Activated gamma-delta T cell treated with Interleukin-2 at 50 U/mL for 16 hours (primary cell): ENCODE measurements around the gene DCAF4L1.

Source experiments
- DNase-seq: peaks from one replicate; pipeline ENCODE4 v3.0.0-alpha.2; 2020

Gene DCAF4L1

DNA sequence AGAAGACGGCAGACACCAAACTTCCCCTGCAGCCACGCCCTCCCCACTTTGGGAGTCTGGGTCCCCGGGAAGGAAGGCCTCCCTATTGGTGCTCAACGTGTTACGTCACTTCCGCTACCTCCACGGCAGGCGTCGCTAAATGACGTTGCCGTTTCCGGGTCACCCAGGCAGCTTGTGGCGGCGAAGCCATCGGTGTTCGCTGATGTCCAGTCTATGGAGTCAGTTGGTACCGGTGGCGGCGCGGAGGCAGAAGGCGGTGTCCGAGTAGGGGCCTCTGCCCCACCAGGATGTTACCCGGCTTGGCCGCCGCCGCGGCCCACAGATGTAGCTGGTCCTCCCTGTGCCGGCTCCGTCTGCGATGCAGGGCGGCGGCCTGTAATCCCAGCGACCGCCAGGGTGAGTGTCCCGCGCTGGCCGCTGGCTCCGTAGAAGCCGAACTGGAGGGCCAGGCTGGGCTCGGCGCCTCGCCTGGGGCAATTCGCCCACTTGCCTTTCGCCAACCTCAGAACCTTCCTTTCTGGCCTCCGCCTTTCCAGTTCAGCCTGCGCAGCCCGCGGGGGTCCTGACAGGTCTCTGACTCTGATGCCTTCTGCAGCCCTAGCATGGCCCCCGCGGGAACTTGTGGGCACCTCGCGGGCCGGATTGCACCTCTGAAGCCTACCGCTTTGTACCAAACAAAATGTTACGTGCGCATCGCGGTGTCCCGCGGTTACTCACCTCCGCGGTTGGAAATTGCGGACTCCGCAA lies 9.0 kb downstream of the DCAF4L1 start, which contains the start of gene SLC30A9:
TSS of gene SLC30A9 (plus strand) at position 166 of the 747 bp plus-strand sequence. CDS start at position 288, 122 bp downstream.
- peak; percentile 89 for DNase-seq

DNA sequence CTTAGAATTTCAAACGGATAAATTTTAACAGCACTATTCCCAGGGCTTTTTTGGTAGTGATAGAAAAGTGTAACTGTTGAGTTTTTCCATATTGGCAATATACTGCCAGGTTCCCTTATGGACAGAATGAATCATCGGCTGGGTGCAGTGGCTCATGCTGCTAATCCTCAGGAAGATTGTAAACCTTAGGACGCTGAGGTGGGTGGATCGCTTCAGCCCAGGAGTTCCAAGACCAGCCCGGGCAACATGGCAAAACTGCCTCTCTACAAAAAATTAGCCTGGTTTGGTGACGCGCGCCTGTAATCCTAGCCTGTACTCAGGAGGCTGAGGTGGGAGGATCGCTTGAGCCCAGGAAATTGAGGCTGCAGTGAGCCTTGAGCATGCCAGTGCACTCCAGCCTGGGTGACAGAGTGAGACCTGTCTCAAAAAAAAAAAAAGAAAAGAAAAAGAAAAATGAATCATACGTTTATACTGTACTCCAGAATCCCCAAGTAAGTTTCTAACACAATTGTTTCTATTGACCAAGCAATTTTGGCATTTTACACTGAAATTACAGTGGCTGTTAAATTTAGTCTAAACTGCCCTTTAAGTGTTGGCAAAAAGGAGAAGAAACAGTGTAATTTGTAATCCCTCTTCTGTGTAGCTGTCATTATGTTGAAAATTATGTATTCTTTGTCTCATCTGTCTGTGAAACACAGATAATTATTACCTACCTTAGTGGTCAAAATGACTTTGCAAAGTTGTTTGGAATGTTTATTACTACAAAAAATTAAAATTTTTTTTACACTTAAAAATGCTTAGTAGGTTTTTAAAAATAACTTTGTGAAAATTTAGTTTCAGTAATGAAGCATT lies 10.6 kb downstream of the DCAF4L1 start:
- DNase-seq = no peak

DNA sequence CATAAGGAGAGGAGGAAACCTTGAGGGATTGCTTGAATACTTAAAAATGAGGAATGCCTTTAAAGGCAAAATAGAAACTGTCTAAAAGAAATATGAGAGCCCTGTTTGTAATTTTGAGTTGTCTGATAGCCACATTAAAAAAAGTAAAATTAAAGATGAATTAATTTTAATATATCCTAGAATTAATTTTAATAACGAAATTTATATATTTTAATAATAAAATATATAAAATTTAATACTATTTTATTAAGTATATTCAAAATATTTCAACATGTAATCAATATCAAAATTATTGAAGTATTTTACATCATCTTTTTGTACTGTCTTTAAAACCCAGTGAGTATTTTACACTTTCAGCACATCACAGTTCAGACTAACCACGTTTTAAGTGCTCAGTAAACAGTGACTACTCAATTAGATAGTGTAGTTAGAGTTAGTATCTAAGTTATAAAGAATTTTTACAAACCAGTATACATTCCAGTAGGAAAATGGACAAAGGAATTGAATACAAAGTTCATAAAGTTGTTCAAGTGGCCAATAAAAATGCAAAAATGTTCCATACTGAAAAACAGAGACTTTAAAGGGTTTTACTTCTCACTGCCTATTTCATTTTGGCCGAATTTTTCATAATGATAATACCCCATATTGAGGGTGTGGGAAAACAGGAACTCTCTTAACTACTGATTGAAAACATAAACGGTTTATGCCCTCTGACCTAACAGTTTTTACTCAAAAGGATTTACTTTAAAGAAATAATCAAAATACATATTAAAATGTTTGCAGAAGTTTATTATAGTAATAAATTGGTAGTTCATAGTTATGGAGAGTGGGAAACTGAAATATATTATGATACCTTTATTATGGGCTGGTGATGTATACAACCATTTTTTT lies 11.7 kb downstream of the DCAF4L1 start:
- DNase-seq = no peak

DNA sequence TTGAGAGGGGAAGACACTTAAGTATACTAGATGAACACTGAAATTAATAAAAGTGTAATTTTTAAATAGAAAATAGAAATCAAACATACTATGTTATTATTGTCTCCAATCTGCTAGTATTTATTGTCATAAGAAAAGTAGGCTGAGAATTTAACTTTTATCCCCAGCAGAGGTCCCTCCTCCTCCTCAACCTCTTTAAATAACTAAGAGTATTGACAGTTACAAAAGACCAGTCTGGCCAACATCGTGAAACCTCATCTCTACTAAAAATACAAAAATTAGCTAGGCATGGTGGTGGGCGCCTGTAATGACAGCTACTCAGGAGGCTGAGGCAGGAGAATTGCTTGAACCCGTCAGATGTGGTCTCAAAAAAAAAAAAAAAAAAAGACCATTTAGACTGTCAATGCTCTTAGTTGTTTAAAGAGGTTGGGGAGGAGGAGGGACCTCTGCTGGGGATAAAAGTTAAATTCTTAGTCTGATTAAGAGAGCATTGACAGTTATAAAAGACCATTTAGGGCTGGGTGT lies 13.0 kb downstream of the DCAF4L1 start:
- no peak for DNase-seq

DNA sequence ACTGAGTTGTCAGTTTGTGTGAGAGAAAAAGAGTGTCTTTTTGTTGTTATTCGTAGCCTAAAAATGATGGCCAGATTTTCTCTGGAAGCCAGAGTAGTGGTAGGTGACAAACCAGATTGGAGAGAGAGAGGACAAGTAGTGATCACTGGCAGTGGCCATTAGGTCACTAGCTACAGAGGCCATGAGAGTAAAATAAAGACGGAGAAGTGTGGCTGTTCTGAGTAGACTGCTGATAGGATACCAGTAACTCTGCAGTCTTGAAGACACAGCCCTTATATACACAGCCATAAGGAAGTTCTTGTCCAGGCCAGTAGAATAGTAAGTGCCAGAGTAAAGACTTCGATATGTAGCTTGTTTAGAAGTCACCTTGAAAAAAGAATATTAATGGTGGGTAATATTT lies 16.5 kb downstream of the DCAF4L1 start:
- no peak for DNase-seq

DNA sequence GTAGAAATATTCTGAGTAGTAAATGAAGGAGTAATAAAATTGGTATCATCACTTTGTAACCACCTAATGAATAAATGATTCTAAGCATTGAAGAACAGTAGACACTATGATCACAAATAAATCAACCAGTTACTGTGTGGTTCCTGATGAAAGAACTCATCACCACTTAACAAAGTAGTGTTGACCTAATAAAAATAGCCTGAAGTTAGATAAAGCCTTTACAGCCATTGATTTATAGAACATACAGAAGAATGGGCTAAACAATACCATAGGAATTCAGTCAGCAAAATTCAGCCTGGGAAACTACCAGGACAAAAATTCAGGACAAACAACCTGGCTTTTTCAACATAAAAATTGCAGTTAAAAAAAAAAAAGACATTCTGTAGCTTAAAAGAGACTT lies 17.8 kb downstream of the DCAF4L1 start:
- no peak for DNase-seq

DNA sequence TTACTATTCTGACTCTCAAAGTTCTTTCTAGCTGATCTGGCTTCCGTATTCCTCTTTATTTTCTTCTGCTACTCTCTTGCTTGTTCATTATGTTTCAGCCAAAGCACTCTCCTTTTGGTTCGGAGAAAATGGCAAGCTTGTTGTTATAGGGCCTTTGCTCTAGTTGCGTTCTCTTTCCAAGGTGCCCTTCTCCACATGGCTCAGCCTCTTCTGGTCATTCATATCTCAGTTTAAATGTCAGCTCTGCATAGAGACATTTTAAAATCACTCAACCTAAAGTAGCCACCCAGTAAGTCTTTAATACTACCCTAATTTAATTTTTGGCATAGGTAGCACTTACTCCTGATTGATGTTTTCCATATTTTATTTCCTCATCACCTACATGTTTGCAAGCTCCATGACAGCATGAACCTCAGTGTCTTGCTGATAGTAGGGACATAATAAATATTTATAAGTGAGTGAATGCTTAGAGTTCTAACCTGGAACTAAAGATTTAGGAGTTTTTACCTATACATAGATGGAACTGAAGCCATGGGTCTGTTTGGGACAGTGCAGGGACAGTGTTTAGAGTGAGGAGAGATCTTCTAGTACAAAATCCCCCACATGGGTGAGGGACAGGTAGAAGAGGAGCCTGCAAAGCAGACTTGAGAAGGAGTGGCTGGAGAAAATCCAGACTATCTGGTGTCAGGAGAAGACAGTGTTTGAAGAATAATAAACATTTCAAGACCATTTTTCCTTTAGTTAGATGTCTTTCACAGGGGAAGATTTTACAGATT lies 26.6 kb downstream of the DCAF4L1 start:
- no peak for DNase-seq

DNA sequence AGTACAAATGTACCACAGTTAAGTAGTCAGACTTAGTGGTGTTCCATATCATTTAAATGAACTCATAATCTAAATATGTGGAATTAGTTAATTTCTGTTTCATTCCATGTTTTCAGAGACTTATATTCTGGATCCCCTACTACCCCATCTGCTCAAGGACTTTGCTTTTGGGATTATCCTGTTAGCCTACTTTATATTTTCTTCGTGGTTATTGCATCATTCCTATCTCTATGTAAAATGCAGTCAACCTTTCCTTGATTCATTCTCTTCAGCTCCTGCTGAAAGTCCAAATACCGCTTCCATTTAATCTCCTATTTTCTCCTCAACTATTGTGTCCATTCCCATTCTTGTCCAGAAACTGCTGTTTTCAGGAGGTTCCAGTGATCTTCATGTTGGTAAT lies 33.9 kb downstream of the DCAF4L1 start:
- no peak for DNase-seq

DNA sequence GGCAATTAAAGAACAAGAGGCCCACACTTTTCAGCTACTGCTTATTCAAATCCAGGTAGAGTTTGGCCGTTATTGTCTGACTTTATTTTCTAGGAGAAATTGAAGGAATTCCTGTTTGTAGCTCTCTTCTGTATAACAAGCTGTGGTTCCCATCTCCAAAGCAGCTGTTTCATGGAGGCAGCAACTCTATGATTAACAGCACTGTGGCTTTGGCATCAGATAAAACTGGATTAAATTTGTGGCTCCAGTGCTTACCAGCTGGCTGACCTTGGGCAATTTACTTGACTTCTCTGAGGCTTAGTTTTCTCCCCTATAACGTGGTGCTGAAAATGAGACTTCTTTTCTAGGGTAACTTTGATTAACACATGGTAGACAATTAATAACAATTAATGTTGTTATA lies 36.9 kb downstream of the DCAF4L1 start:
- DNase-seq = no peak
